HepG2 (cell line): Measurements from ENCODE around the gene CXADR. TPM values are rescaled to one million over a fixed set of nuclear protein-coding genes. Genes with fewer than 3 reads are reported as not detected.

Source experiments
- FOXC1 ChIP-seq: sonication (generic); formaldehyde crosslinking; IDR thresholded peaks from 2 replicates; pipeline ENCODE4 v1.8.0; 2022; ENCODE audit warnings: mild to moderate bottlenecking, missing genetic modification reagents, borderline replicate concordance
- KDM5B ChIP-seq: sonication (generic); formaldehyde crosslinking; IDR thresholded peaks from 2 replicates; pipeline ENCODE4 v1.4.0; 2020; ENCODE audit warnings: missing genetic modification reagents, mild to moderate bottlenecking, borderline replicate concordance
- MAZ ChIP-seq, 2 experiments: sonication (generic) in 1 of 2; formaldehyde crosslinking in 1 of 2; IDR thresholded peaks; 2 replicates each; pipeline versions ENCODE4 v1.5.0 to v1.6.1; 2012 to 2020; ENCODE audit warnings: low read depth in 2 of 2, mild to moderate bottlenecking in 2 of 2, borderline replicate concordance in 1 of 2, improper control_type of control experiment in 1 of 2, low read length in 1 of 2, missing genetic modification reagents in 1 of 2, moderate library complexity in 1 of 2
- NR3C1 ChIP-seq: sonication (generic); formaldehyde crosslinking; IDR thresholded peaks from 2 replicates; pipeline ENCODE4 v1.4.0; 2020; ENCODE audit warnings: missing genetic modification reagents
- PHF5A ChIP-seq: IDR thresholded peaks from one replicate; pipeline ENCODE4 v1.6.1; 2018; ENCODE audit warnings: low read depth, missing genetic modification reagents; ENCODE audit not compliant: unreplicated experiment
- RXRA ChIP-seq: sonication (generic); formaldehyde crosslinking; IDR thresholded peaks from 2 replicates; pipeline ENCODE4 v1.5.1; 2020; ENCODE audit warnings: missing genetic modification reagents
- ZNF749 ChIP-seq: sonication (generic); formaldehyde crosslinking; IDR thresholded peaks from 2 replicates; pipeline ENCODE4 v1.8.0; 2022; ENCODE audit warnings: mild to moderate bottlenecking, missing genetic modification reagents, moderate library complexity, borderline replicate concordance
- ZNF816 ChIP-seq: sonication (generic); formaldehyde crosslinking; IDR thresholded peaks from 2 replicates; pipeline ENCODE4 v1.8.0; 2022; ENCODE audit warnings: missing genetic modification reagents, mild to moderate bottlenecking, borderline replicate concordance
- polyA plus RNA-seq, 8 experiments: library from polyadenylated mRNA; depleted of rRNA in 3 of 8; stranded (reverse) in 7 of 8; unstranded in 1 of 8; fragments of >200 nt; fragmentation: Illumina TruSeq in 4 of 8; extraction: Trizol in 4 of 8; gene quantifications; 2 replicates each; pipeline versions ENCODE4 v1.2.1 to v1.2.3, GENCODE V29; 2011 to 2016; ENCODE audit warnings: low read depth in 4 of 8, missing spikeins in 1 of 8, mixed read lengths in 1 of 8; ENCODE audit not compliant: insufficient read depth in 1 of 8
- total RNA-seq, 5 experiments: library from RNA; depleted of rRNA; stranded (reverse); fragments of >200 nt; fragmentation: Illumina TruSeq; extraction: Trizol; gene quantifications; 2 replicates each; pipeline ENCODE4 v1.2.3, GENCODE V29; 2016; ENCODE audit warnings: low read depth in 1 of 5
- TF ChIP-seq, protein P1 (sequence below): sonication (generic); formaldehyde crosslinking; IDR thresholded peaks from 2 replicates; pipeline ENCODE4 v1.4.0; 2020; ENCODE audit warnings: missing genetic modification reagents
- TF ChIP-seq, protein P2 (sequence below): sonication (generic); formaldehyde crosslinking; IDR thresholded peaks from 2 replicates; pipeline ENCODE4 v1.8.0; 2022; ENCODE audit warnings: missing genetic modification reagents, mild to moderate bottlenecking, moderate library complexity, borderline replicate concordance

The CXADR gene
- total and polyA plus RNA-seq, 2 of the 13 experiments (the other 11 are each of a cell fraction or from before 2014, with no cell fraction given) = 86.8 to 110 TPM

DNA sequence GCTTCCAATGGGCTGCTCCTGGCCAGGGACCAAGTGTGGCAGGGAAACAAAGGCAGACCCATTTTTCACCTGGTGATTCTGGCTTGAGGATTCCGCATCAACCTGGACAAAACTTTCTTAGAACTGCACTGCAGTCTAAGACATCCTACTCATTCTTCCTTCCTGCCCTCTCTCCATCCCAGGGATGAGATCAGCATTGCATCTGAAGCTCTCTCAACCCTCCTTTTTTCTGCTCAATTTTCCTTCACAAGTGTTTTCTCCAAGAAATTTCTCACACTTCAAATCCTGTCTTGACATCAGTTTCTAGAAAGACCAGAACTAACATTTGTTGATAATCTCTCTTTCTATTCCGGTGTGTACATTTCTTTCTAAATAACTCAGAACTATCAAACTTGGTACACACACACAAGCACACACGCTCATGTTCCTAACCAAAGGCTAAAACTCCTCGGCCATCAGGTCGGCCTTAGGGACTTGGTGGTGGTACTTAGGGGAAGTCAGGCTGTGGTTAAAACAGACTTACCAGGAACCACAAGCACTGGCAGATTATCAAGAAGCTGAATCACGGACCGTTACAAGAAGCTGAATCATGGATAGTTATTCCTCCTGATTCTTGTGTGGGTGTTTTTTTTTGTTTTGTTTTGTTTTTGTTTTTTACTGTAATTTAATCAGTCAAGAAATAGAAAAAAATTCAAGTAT, 21.0 kb upstream of the CXADR start (continued):
- TF ChIP-seq ZNF749 (CRISPR knock-in tag) (no peak), FOXC1 (CRISPR knock-in tag) (no peak), MAZ (IDR thresholded peaks at IDR 0.05; ENCODE audit: borderline replicate concordance, low read depth, low read length) (no peak), MAZ (CRISPR knock-in tag; IDR thresholded peaks at IDR 0.05; ENCODE audit: low read depth) (no peak), PHF5A (CRISPR knock-in tag) (no peak), RXRA (CRISPR knock-in tag) (no peak), ZNF816 (CRISPR knock-in tag) (no peak), KDM5B (no peak), NR3C1 (no peak)
- TF ChIP-seq, protein P1, sequence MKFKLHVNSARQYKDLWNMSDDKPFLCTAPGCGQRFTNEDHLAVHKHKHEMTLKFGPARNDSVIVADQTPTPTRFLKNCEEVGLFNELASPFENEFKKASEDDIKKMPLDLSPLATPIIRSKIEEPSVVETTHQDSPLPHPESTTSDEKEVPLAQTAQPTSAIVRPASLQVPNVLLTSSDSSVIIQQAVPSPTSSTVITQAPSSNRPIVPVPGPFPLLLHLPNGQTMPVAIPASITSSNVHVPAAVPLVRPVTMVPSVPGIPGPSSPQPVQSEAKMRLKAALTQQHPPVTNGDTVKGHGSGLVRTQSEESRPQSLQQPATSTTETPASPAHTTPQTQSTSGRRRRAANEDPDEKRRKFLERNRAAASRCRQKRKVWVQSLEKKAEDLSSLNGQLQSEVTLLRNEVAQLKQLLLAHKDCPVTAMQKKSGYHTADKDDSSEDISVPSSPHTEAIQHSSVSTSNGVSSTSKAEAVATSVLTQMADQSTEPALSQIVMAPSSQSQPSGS (CRISPR knock-in tag) = no peak
- TF ChIP-seq, protein P2, sequence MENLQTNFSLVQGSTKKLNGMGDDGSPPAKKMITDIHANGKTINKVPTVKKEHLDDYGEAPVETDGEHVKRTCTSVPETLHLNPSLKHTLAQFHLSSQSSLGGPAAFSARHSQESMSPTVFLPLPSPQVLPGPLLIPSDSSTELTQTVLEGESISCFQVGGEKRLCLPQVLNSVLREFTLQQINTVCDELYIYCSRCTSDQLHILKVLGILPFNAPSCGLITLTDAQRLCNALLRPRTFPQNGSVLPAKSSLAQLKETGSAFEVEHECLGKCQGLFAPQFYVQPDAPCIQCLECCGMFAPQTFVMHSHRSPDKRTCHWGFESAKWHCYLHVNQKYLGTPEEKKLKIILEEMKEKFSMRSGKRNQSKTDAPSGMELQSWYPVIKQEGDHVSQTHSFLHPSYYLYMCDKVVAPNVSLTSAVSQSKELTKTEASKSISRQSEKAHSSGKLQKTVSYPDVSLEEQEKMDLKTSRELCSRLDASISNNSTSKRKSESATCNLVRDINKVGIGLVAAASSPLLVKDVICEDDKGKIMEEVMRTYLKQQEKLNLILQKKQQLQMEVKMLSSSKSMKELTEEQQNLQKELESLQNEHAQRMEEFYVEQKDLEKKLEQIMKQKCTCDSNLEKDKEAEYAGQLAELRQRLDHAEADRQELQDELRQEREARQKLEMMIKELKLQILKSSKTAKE = no peak
